GM19035 (cell line): ENCODE data around the gene TOMM7.

ENCODE experiments used
- ATAC-seq: cut with Tn5 transposase; IDR thresholded peaks from one replicate; pipeline ENCODE4 v1.9.1; 2021; ENCODE audit not compliant: unreplicated experiment

The TOMM7 gene

GRCh38 chr7:22822486-22823141, at the start of gene TOMM7:
Gene TOMM7 (minus strand): TSS chr7:22822849. CDS start chr7:22822779, 70 bp downstream.
- ATAC-seq = peak; percentile 82

GRCh38 chr7:22872096-22872807, 49.6 kb upstream of the TOMM7 start:
- peak; percentile 99 for ATAC-seq

GRCh38 chr7:22871661-22872060, 49.0 kb upstream of the TOMM7 start:
- ATAC-seq = no peak

GRCh38 chr7:22868509-22868908, 45.9 kb upstream of the TOMM7 start:
- no peak for ATAC-seq

GRCh38 chr7:22867589-22867988, 44.9 kb upstream of the TOMM7 start:
- no peak for ATAC-seq

- ATAC-seq = no peak
These were observed 44.4 kb upstream of the TOMM7 start for GRCh38 chr7:22867003-22867402.

GRCh38 chr7:22865602-22865960, 42.9 kb upstream of the TOMM7 start:
- no peak for ATAC-seq

GRCh38 chr7:22864855-22865601, 42.4 kb upstream of the TOMM7 start:
- ATAC-seq = no peak

GRCh38 chr7:22864301-22864700, 41.7 kb upstream of the TOMM7 start:
- no peak for ATAC-seq

- no peak for ATAC-seq
These were observed 40.7 kb upstream of the TOMM7 start for GRCh38 chr7:22863156-22863899.

GRCh38 chr7:22861576-22861975, 38.9 kb upstream of the TOMM7 start:
- no peak for ATAC-seq

- ATAC-seq = no peak
These were observed 38.3 kb upstream of the TOMM7 start for GRCh38 chr7:22860784-22861482.

- ATAC-seq = no peak
These were observed 37.7 kb upstream of the TOMM7 start for GRCh38 chr7:22860337-22860736.

- ATAC-seq = no peak
These were observed 37.1 kb upstream of the TOMM7 start for GRCh38 chr7:22859641-22860290.

GRCh38 chr7:22858640-22859561, 36.3 kb upstream of the TOMM7 start:
- ATAC-seq = no peak

- ATAC-seq = no peak
These were observed 35.6 kb upstream of the TOMM7 start for GRCh38 chr7:22858274-22858639.

GRCh38 chr7:22856416-22856815, 33.8 kb upstream of the TOMM7 start:
- ATAC-seq = no peak

GRCh38 chr7:22855049-22855392, 32.4 kb upstream of the TOMM7 start:
- ATAC-seq = peak; percentile 2
